IMR-90 (cell line): ENCODE results near the gene ESF1. TPM values are rescaled to one million over a fixed set of nuclear protein-coding genes. Genes with fewer than 3 reads are reported as not detected.

ENCODE experiments used
- ATAC-seq: fragments of 200-7000 bp; cut with Tn5 transposase; 2 replicates; pipeline ENCODE4 v1.9.1; 2020; ENCODE audit warnings: low read depth, mild to moderate bottlenecking, moderate library complexity
- BruUV-seq: library from RNA; stranded (reverse); fragments of 400-500 nt; replicated peaks from 2 replicates; lab custom pipeline; 2021; lab: Mats Ljungman, UMichigan
- CTCF ChIA-PET: fragments of 300-600 bp; formaldehyde crosslinking; extraction: SDS; loops from one replicate; lab custom pipeline; 2021; ENCODE audit warnings: antibody characterized with exemption; lab: Yijun Ruan, JAX
- POLR2A ChIA-PET: fragments of 300-600 bp; sonication (Branson Sonifier 250); formaldehyde crosslinking; loops from one replicate; lab custom pipeline; 2022; ENCODE audit warnings: antibody characterized with exemption; ENCODE audit not compliant: unreplicated experiment; lab: Charles Lee
- DNase-seq: peaks from one replicate; pipeline ENCODE4 v3.0.0; 2013
- H2AFZ ChIP-seq: replicated peaks from 2 replicates; pipeline ENCODE3; 2013; ENCODE audit warnings: low read length, mild to moderate bottlenecking; ENCODE audit not compliant: poor library complexity
- H2AK5ac ChIP-seq: 2 replicates; pipeline ENCODE4 v1.6.1; 2013; ENCODE audit warnings: low read depth, low read length, inconsistent platforms
- H2AK9ac ChIP-seq: replicated peaks from 2 replicates; pipeline ENCODE3; 2013; ENCODE audit warnings: mild to moderate bottlenecking, low read depth, low read length, moderate library complexity; ENCODE audit not compliant: poor library complexity
- H2BK120ac ChIP-seq: 2 replicates; pipeline ENCODE4 v1.6.1; 2013; ENCODE audit warnings: low read depth, low read length, inconsistent platforms
- H2BK15ac ChIP-seq: 3 replicates; pipeline ENCODE4 v1.6.1; 2013; ENCODE audit warnings: low read depth, low read length, inconsistent platforms
- H2BK20ac ChIP-seq: 2 replicates; pipeline ENCODE4 v1.6.1; 2013; ENCODE audit warnings: low read depth, mild to moderate bottlenecking, inconsistent platforms, low read length, moderate library complexity
- H2BK5ac ChIP-seq: 2 replicates; pipeline ENCODE4 v1.6.1; 2013; ENCODE audit warnings: mild to moderate bottlenecking, low read depth, low read length, inconsistent platforms; ENCODE audit not compliant: poor library complexity, severe bottlenecking
- H3K14ac ChIP-seq: replicated peaks from 2 replicates; pipeline ENCODE4 v1.6.1; 2013; ENCODE audit warnings: low read depth, low read length, inconsistent platforms
- H3K18ac ChIP-seq: 2 replicates; pipeline ENCODE4 v1.6.1; 2013; ENCODE audit warnings: low read depth, low read length, control low read depth
- H3K23ac ChIP-seq: 2 replicates; pipeline ENCODE4 v1.6.1; 2013; ENCODE audit warnings: low read depth, low read length, inconsistent platforms
- H3K27ac ChIP-seq: 2 replicates; pipeline ENCODE4 v1.5.1; 2013; ENCODE audit warnings: mild to moderate bottlenecking, control low read depth, low read length; ENCODE audit not compliant: insufficient read depth
- H3K27me3 ChIP-seq: 2 replicates; pipeline ENCODE4 v1.6.1; 2013; ENCODE audit warnings: low read length; ENCODE audit not compliant: control insufficient read depth, insufficient read depth
- H3K36me3 ChIP-seq: 2 replicates; pipeline ENCODE4 v1.6.1; 2013; ENCODE audit warnings: low read length, mixed read lengths; ENCODE audit not compliant: control insufficient read depth, insufficient read depth
- H3K4ac ChIP-seq: 2 replicates; pipeline ENCODE4 v1.6.1; 2013; ENCODE audit warnings: low read depth, low read length, inconsistent platforms
- H3K4me1 ChIP-seq: 2 replicates; pipeline ENCODE4 v1.6.1; 2013; ENCODE audit warnings: low read length, mixed read lengths; ENCODE audit not compliant: control insufficient read depth, insufficient read depth
- H3K4me2 ChIP-seq: 2 replicates; pipeline ENCODE4 v1.6.1; 2013; ENCODE audit warnings: low read depth, mild to moderate bottlenecking, control low read depth, low read length, moderate library complexity
- H3K4me3 ChIP-seq: 2 replicates; pipeline ENCODE4 v1.5.1; 2013; ENCODE audit warnings: low read depth, mild to moderate bottlenecking, control low read depth, low read length, moderate library complexity; ENCODE audit not compliant: insufficient read depth
- H3K56ac ChIP-seq: 2 replicates; pipeline ENCODE4 v1.6.1; 2013; ENCODE audit warnings: low read length, inconsistent platforms; ENCODE audit not compliant: insufficient read depth; ENCODE audit errors: extremely low read depth
- H3K79me1 ChIP-seq, 2 experiments: 2 replicates each; pipeline ENCODE4 v1.6.1; 2013; ENCODE audit warnings: low read length in 2 of 2, inconsistent platforms in 1 of 2, low read depth in 1 of 2
- H3K9ac ChIP-seq: 2 replicates; pipeline ENCODE4 v1.6.1; 2013; ENCODE audit warnings: low read depth, low read length, control low read depth
- H3K9me1 ChIP-seq: 2 replicates; pipeline ENCODE4 v1.6.1; 2013; ENCODE audit warnings: low read length, inconsistent platforms; ENCODE audit not compliant: insufficient read depth
- H3K9me3 ChIP-seq: 2 replicates; pipeline ENCODE4 v1.6.1; 2013; ENCODE audit warnings: low read length; ENCODE audit not compliant: control insufficient read depth, insufficient read depth
- H4K20me1 ChIP-seq: 2 replicates; pipeline ENCODE4 v1.6.1; 2013; ENCODE audit warnings: low read length, inconsistent platforms; ENCODE audit not compliant: insufficient read depth
- H4K5ac ChIP-seq: 2 replicates; pipeline ENCODE4 v1.6.1; 2013; ENCODE audit warnings: mild to moderate bottlenecking, low read depth, low read length, control low read depth
- H4K8ac ChIP-seq, 2 experiments: 2 replicates each; pipeline ENCODE4 v1.6.1; 2013; ENCODE audit warnings: low read depth in 2 of 2, low read length in 2 of 2, control low read depth in 1 of 2, inconsistent platforms in 1 of 2
- H4K91ac ChIP-seq: 2 replicates; pipeline ENCODE4 v1.6.1; 2013; ENCODE audit warnings: low read depth, low read length, inconsistent platforms; ENCODE audit not compliant: insufficient read depth
- BHLHE40 ChIP-seq: fragments of 150-350 bp; IDR thresholded peaks from 2 replicates; pipeline ENCODE4 v1.6.1; 2016; ENCODE audit warnings: mild to moderate bottlenecking, low read depth, low read length
- CHD1 ChIP-seq: IDR thresholded peaks from 2 replicates; pipeline ENCODE4 v1.6.1; 2012; ENCODE audit warnings: low read depth, low read length, improper control_type of control experiment
- MXI1 ChIP-seq: IDR thresholded peaks from 2 replicates; pipeline ENCODE4 v1.6.1; 2012; ENCODE audit warnings: low read depth, mild to moderate bottlenecking, low read length, moderate library complexity, borderline replicate concordance
- NFE2L2 ChIP-seq: fragments of 150-350 bp; IDR thresholded peaks from 2 replicates; pipeline ENCODE4 v1.6.1; 2016; ENCODE audit warnings: low read depth, mild to moderate bottlenecking, low read length
- POLR2A ChIP-seq: IDR thresholded peaks from 2 replicates; pipeline ENCODE4 v1.6.1; 2012; ENCODE audit warnings: mild to moderate bottlenecking, low read depth, low read length
- RFX5 ChIP-seq: IDR thresholded peaks from 2 replicates; pipeline ENCODE4 v1.8.0; 2012; ENCODE audit warnings: low read depth, mild to moderate bottlenecking, low read length, moderate library complexity
- SMC3 ChIP-seq: fragments of 150-350 bp; IDR thresholded peaks from 2 replicates; pipeline ENCODE4 v1.6.1; 2016; ENCODE audit warnings: low read depth, mild to moderate bottlenecking, antibody characterized with exemption, low read length, moderate library complexity
- WGBS, 2 experiments: methylation state at CpG; one replicate each; pipeline versions ENCODE4 v1.1.5 to v1.1.7; 2013; ENCODE audit warnings: missing lambda C conversion rate in 2 of 2; ENCODE audit not compliant: insufficient read length in 1 of 2; ENCODE audit errors: extremely low coverage in 2 of 2; 5-methylcytosine and 5-hydroxymethylcytosine counted together
- dilution Hi-C: fragments of 300-500 bp; cut with HindIII; formaldehyde crosslinking; loops from one replicate; pipeline ENCODE4 v1.14.3; 2018; ENCODE audit warnings: low sequenced_read_pairs; ENCODE audit not compliant: unreplicated experiment
- in situ Hi-C: fragments of 300-500 bp; cut with MboI; formaldehyde crosslinking; loops from 3 replicates; pipeline ENCODE4 v1.14.3; 2019; ENCODE audit warnings: low sequenced_read_pairs, inconsistent platforms, mixed read lengths
- intact Hi-C: fragments of 100-400 bp; cut with micrococcal nuclease; formaldehyde crosslinking; loops from 2 replicates; pipeline ENCODE4 v1.10.0; 2022
- polyA plus RNA-seq, 3 experiments: library from polyadenylated mRNA; depleted of rRNA; stranded (reverse); fragments of >200 nt; gene quantifications; 2 replicates each; pipeline ENCODE4 v1.2.3, GENCODE V29; 2012; ENCODE audit warnings: low replicate concordance in 1 of 3
- total RNA-seq: library from RNA; depleted of rRNA; stranded (reverse); fragments of >200 nt; gene quantifications from 2 replicates; pipeline ENCODE4 v1.2.3, GENCODE V29; 2012; rRNA removed
- TF ChIP-seq, protein P1 (sequence below): conservative IDR thresholded peaks from 2 replicates; pipeline ENCODE4 v1.5.1; 2012; ENCODE audit warnings: mild to moderate bottlenecking, low read depth, low read length, improper control_type of control experiment

The ESF1 gene
- total and polyA plus RNA-seq, 2 of the 4 experiments (the other 2 are of a cell fraction), result 2.6 to 2.7 TPM

DNA sequence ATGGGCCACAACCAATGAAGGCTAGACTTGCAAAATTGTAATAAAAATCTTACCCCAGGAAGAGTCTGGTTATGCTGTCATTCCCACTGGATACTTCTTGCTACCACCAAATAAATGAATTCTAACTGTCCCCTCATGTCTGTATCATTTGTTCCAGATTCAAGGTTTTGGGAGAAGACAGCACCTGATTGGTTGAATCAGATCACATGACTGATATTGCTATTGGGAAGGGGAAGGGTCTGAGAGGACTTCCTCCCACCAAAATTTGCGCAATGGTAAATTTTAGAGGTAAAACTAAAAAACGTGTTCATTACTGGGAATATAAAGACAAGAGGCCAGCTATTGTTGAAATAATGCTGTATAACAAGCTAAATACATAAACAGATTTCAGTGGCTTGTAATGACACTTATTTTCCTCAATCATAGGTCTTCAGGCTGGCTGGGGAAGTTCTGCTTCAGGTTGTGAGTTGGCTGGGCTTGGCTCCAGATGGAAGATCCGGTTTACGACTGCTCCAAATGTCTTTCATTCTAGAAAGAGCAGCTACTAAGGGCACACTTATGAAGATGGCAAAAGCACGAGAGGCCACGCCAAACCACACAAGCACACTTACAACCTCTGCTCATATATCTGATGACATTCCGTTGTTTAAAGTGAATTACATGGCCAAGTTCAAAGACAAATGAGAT is 118.9 kb downstream of the ESF1 start:
- intact Hi-C loops (no loop called here), in situ Hi-C loops (no loop called here), dilution Hi-C loops (no loop called here)
- DNase-seq, result no peak
- no peak overlapping the region for H3K4me2 ChIP-seq
- peaks cover 3% of the 10 kb centered on the region; the same call in 1 of the 2 replicates for H3K27me3 ChIP-seq
- no peak overlapping the region for H4K91ac ChIP-seq
- H3K79me1 ChIP-seq, result no peaks in the 10 kb centered on the region
- no peak overlapping the region for H3K23ac ChIP-seq
- POLR2A ChIA-PET, result no interaction called here
- no peak overlapping the region for H3K14ac ChIP-seq
- ATAC-seq, result no peak
- no peak overlapping the region for H3K56ac ChIP-seq
- no peak overlapping the region for H3K4me3 ChIP-seq
- H3K4ac ChIP-seq, result no peak overlapping the region
- no peak overlapping the region for H2BK5ac ChIP-seq
- no peaks in the 10 kb centered on the region for H4K20me1 ChIP-seq
- no CpG with 5 or more reads among the region's 7 CpGs for WGBS, 2 experiments
- H3K9me3 ChIP-seq, result no peaks in the 10 kb centered on the region
- no peak overlapping the region for H2AK9ac ChIP-seq
- H3K9ac ChIP-seq, result no peak overlapping the region
- H3K36me3 ChIP-seq, result no peaks in the 10 kb centered on the region
- no peak overlapping the region for H2AFZ ChIP-seq
- H3K18ac ChIP-seq, result no peak overlapping the region
- H2AK5ac ChIP-seq, result no peak overlapping the region
- no peak overlapping the region for H2BK120ac ChIP-seq
- no peak for TF ChIP-seq NFE2L2
- TF ChIP-seq BHLHE40, result no peak
- TF ChIP-seq, protein P1, sequence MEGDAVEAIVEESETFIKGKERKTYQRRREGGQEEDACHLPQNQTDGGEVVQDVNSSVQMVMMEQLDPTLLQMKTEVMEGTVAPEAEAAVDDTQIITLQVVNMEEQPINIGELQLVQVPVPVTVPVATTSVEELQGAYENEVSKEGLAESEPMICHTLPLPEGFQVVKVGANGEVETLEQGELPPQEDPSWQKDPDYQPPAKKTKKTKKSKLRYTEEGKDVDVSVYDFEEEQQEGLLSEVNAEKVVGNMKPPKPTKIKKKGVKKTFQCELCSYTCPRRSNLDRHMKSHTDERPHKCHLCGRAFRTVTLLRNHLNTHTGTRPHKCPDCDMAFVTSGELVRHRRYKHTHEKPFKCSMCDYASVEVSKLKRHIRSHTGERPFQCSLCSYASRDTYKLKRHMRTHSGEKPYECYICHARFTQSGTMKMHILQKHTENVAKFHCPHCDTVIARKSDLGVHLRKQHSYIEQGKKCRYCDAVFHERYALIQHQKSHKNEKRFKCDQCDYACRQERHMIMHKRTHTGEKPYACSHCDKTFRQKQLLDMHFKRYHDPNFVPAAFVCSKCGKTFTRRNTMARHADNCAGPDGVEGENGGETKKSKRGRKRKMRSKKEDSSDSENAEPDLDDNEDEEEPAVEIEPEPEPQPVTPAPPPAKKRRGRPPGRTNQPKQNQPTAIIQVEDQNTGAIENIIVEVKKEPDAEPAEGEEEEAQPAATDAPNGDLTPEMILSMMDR, result no peak
- no peak for TF ChIP-seq CHD1
- no peak for TF ChIP-seq MXI1
- TF ChIP-seq RFX5, result no peak
- no peak for TF ChIP-seq POLR2A
- TF ChIP-seq SMC3, result no peak
- CTCF ChIA-PET, result no interaction called here
- H3K4me1 ChIP-seq, result no peaks in the 10 kb centered on the region
- H4K8ac ChIP-seq, result no peak overlapping the region
- H3K27ac ChIP-seq, result no peak overlapping the region
- no peak overlapping the region for H2BK15ac ChIP-seq
- no peaks in the 10 kb centered on the region for H3K9me1 ChIP-seq
- BruUV-seq, result no TSS peak
- H2BK20ac ChIP-seq, result no peak overlapping the region
- H4K5ac ChIP-seq, result no peak overlapping the region

Other genes with a start within 250 kb of the ESF1 start
- gene TASP1, start 146.0 kb downstream of the ESF1 start, total RNA-seq, result 7.9 and 9.7 TPM in 2 replicates
- 3.2 and 3.9 TPM in 2 replicates for gene TASP1, start 146.0 kb downstream of the ESF1 start, polyA plus RNA-seq (2012; rRNA removed)
- gene NDUFAF5, start 109 bp upstream of the ESF1 start, total RNA-seq, result 6.8 and 22.8 TPM in 2 replicates
- 11.9 and 12.3 TPM in 2 replicates for gene NDUFAF5, start 109 bp upstream of the ESF1 start, polyA plus RNA-seq (2012; rRNA removed)
- gene SEL1L2, start 205.7 kb upstream of the ESF1 start, total RNA-seq, result not detected in 2 replicates
- not detected in 2 replicates for gene SEL1L2, start 205.7 kb upstream of the ESF1 start, polyA plus RNA-seq (2012; rRNA removed)
- 0.28 TPM in 1 of 2 replicates, not detected in the other for gene MACROD2, start 210.6 kb upstream of the ESF1 start, total RNA-seq
- 0.06 TPM in 1 of 2 replicates, not detected in the other for gene MACROD2, start 210.6 kb upstream of the ESF1 start, polyA plus RNA-seq (2012; rRNA removed)